Stimulated activated CD4-positive, alpha-beta T cell treated with anti-CD3 and anti-CD28 coated beads, Interleukin-12 subunit alpha, Interleukin-12 subunit beta, amount 100 ng/mL, for 24 hours (primary cell): ENCODE measurements around the gene TTYH2.

Source experiments
- DNase-seq, 2 experiments: peaks; one replicate each; pipeline ENCODE4 v3.0.0-alpha.2; 2020; ENCODE audit warnings: low read depth in 2 of 2

The TTYH2 gene

GRCh38 chr17:74233937-74234336, 20.6 kb downstream of the TTYH2 start:
- no peak for DNase-seq

GRCh38 chr17:74234486-74234885, 21.1 kb downstream of the TTYH2 start:
- no peak for DNase-seq

GRCh38 chr17:74235040-74235581, 21.7 kb downstream of the TTYH2 start:
- no peak for DNase-seq

- no peak for DNase-seq
These were observed 22.6 kb downstream of the TTYH2 start for GRCh38 chr17:74235911-74236371.

GRCh38 chr17:74237321-74237720, 23.9 kb downstream of the TTYH2 start:
- no peak for DNase-seq

GRCh38 chr17:74239172-74239571, 25.8 kb downstream of the TTYH2 start:
- DNase-seq: no peak

- DNase-seq: no peak
These were observed 27.3 kb downstream of the TTYH2 start for GRCh38 chr17:74240618-74241205.

GRCh38 chr17:74241431-74241830, 28.1 kb downstream of the TTYH2 start:
- DNase-seq: no peak

GRCh38 chr17:74241847-74242246, 28.5 kb downstream of the TTYH2 start:
- no peak for DNase-seq

- no peak for DNase-seq
These were observed 29.8 kb downstream of the TTYH2 start for GRCh38 chr17:74243013-74243755.

- no peak for DNase-seq
These were observed 30.8 kb downstream of the TTYH2 start for GRCh38 chr17:74244128-74244527.

GRCh38 chr17:74244548-74244947, 31.2 kb downstream of the TTYH2 start:
- DNase-seq: no peak

GRCh38 chr17:74245145-74245831, 31.9 kb downstream of the TTYH2 start:
- no peak for DNase-seq

- DNase-seq: no peak
These were observed 32.5 kb downstream of the TTYH2 start for GRCh38 chr17:74245871-74246270.

GRCh38 chr17:74249590-74250270, 36.4 kb downstream of the TTYH2 start:
- DNase-seq: no peak

GRCh38 chr17:74250324-74250995, 37.1 kb downstream of the TTYH2 start:
- no peak for DNase-seq

GRCh38 chr17:74251051-74251450, 37.7 kb downstream of the TTYH2 start:
- no peak for DNase-seq

GRCh38 chr17:74251569-74251968, 38.2 kb downstream of the TTYH2 start:
- no peak for DNase-seq

- DNase-seq: no peak
These were observed 38.8 kb downstream of the TTYH2 start for GRCh38 chr17:74252211-74252610.

GRCh38 chr17:74253036-74253435, 39.7 kb downstream of the TTYH2 start:
- no peak for DNase-seq

GRCh38 chr17:74257311-74257710, 43.9 kb downstream of the TTYH2 start:
- DNase-seq: no peak
